Bronchial epithelial cell (primary cell): ENCODE measurements around the gene SCUBE2. TPM values are rescaled to one million over a fixed set of nuclear protein-coding genes. Genes with fewer than 3 reads are reported as not detected.

Source experiments
- DNase-seq: peaks from one replicate; pipeline ENCODE4 v3.0.0-alpha.2; 2010; ENCODE audit warnings: low read depth
- FAIRE-seq: peaks from 2 replicates; lab custom pipeline; 2011; peaks lifted over from hg19 to GRCh38; lab: Jason Lieb, UNC
- H3K27me3 ChIP-seq: 2 replicates; pipeline ENCODE4 v1.5.1; 2011; ENCODE audit warnings: low read length; ENCODE audit not compliant: control insufficient read depth, insufficient read depth
- H3K36me3 ChIP-seq: 2 replicates; pipeline ENCODE4 v1.5.1; 2011; ENCODE audit warnings: low read length; ENCODE audit not compliant: control insufficient read depth, insufficient read depth
- H3K4me3 ChIP-seq: 2 replicates; pipeline ENCODE4 v1.5.1; 2011; ENCODE audit warnings: mild to moderate bottlenecking, low read depth, low read length, control low read depth
- CTCF ChIP-seq: IDR thresholded peaks from 2 replicates; pipeline ENCODE4 v1.5.1; 2011; ENCODE audit warnings: mild to moderate bottlenecking, moderate library complexity, low read length, control low read depth, inconsistent platforms; ENCODE audit not compliant: insufficient read depth, severe bottlenecking
- total RNA-seq: library from RNA; depleted of rRNA; stranded (reverse); fragments of >200 nt; gene quantifications from 2 replicates; pipeline ENCODE4 v1.2.1, GENCODE V29; 2014

Gene SCUBE2
- total RNA-seq, 1 donor from 2014 or later: not detected

GRCh38 chr11:8973121-8973520, 118.3 kb downstream of the SCUBE2 start:
- H3K36me3 ChIP-seq: no peaks in the 10 kb centered on the region
- FAIRE-seq (no peak), DNase-seq (no peak)
- no peak for TF ChIP-seq CTCF
- no peaks in the 10 kb centered on the region for H3K27me3 ChIP-seq
- no peak overlapping the region for H3K4me3 ChIP-seq

- DNase-seq (no peak), FAIRE-seq (no peak)
- Histone ChIP-seq H3K36me3 (no peaks in the 10 kb centered on the region), H3K4me3 (no peak overlapping the region), H3K27me3 (no peaks in the 10 kb centered on the region)
- no peak for TF ChIP-seq CTCF
Measured at GRCh38 chr11:8971924-8972316, 119.5 kb downstream of the SCUBE2 start.

GRCh38 chr11:8971196-8971923, 120.0 kb downstream of the SCUBE2 start:
- Histone ChIP-seq H3K27me3 (no peaks in the 10 kb centered on the region), H3K36me3 (no peaks in the 10 kb centered on the region), H3K4me3 (no peak overlapping the region)
- DNase-seq: no peak
- no peak for TF ChIP-seq CTCF
- FAIRE-seq: no peak

Other genes with a start within 250 kb of the SCUBE2 start
- gene AKIP1, start 180.4 kb downstream of the SCUBE2 start, total RNA-seq: 35.8 and 36.3 TPM in 2 replicates
- not detected in 2 replicates for gene C11orf16, start 158.7 kb downstream of the SCUBE2 start, total RNA-seq
- gene ASCL3, start 148.6 kb downstream of the SCUBE2 start, total RNA-seq: not detected in 2 replicates
- gene TMEM9B, start 127.2 kb downstream of the SCUBE2 start, total RNA-seq: 53.8 and 56.3 TPM in 2 replicates
- gene NRIP3, start 87.6 kb downstream of the SCUBE2 start, total RNA-seq: 1.6 and 2.2 TPM in 2 replicates
- 22.6 and 30.0 TPM in 2 replicates for gene DENND5A, start 173.8 kb upstream of the SCUBE2 start, total RNA-seq
- 49.2 and 74.4 TPM in 2 replicates for gene TMEM41B, start 223.0 kb upstream of the SCUBE2 start, total RNA-seq